ENCODE data around the gene PSG11. TPM values are rescaled to one million over a fixed set of nuclear protein-coding genes. Genes with fewer than 3 reads are reported as not detected.
"Not testable (repeated sequence)": the region's sequence is repeated elsewhere in the genome, so short reads cannot be mapped to it uniquely, and the experiment has no call there.

PSG11 gene
- total RNA-seq, result not detected
- long read RNA-seq, result 0 reads

DNA sequence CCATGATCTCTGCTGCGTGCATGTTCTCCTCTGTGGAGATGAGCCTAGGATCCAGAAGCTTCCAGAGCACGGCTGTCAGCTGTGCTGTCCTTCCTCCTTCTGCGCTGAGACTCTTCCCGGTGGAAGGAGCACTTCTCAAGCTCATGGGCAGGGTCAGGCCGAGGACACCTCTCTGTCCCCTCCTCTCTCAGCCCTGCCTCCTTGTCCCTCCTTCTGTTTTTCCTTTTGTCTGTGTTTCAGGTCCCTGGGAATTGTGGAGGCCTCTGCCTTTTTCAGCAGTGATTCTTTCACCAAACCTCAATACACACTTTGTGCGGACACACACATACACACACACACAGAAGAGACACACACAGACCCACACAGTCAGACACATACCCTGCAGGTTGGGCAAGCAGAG is at the start of gene PSG11:
PSG11 (minus strand) TSS at position 101 of the 400 bp plus-strand sequence; CDS start at position 4, 97 bp downstream.
- H3K9me3 ChIP-seq; H3K27me3 ChIP-seq; H3K4me1 ChIP-seq; H3K27ac ChIP-seq; H3K36me3 ChIP-seq; ATAC-seq; intact Hi-C loops (cut with DNase I); DNase-seq; H3K4me3 ChIP-seq: not testable (repeated sequence)

GRCh38 chr19:43062418-43062817 is 36.1 kb upstream of the PSG11 start:
- H3K27me3 ChIP-seq; DNase-seq; H3K9me3 ChIP-seq; ATAC-seq; H3K4me1 ChIP-seq; H3K4me3 ChIP-seq; intact Hi-C loops (cut with DNase I); H3K36me3 ChIP-seq; H3K27ac ChIP-seq: not testable (repeated sequence)

GRCh38 chr19:43061326-43061725 is 35.1 kb upstream of the PSG11 start:
- ATAC-seq; H3K9me3 ChIP-seq; H3K27ac ChIP-seq; DNase-seq; H3K4me1 ChIP-seq; intact Hi-C loops (cut with DNase I); H3K4me3 ChIP-seq; H3K27me3 ChIP-seq; H3K36me3 ChIP-seq: not testable (repeated sequence)

DNA sequence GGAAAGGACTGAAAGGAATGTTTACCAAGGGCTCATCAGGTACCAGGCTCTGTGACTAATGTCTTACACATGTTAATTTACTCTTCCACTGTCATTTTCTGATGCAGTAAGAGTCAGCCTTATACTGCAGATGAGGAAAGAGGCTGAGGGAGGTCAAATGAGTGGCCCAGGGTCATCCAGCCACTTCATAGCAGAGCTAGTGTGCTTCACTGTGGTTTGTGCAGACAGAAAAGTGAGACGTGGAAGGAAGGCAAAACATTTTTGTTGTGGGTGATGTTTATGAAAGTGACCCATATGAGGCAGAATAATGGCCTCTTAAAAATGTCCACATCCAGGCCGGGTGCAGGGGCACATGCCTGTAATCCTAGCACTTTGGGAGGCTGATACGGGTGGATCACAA is 34.0 kb upstream of the PSG11 start:
- DNase-seq; H3K4me3 ChIP-seq; intact Hi-C loops (cut with DNase I); H3K4me1 ChIP-seq; H3K27me3 ChIP-seq; H3K27ac ChIP-seq; H3K9me3 ChIP-seq; ATAC-seq; H3K36me3 ChIP-seq: not testable (repeated sequence)

DNA sequence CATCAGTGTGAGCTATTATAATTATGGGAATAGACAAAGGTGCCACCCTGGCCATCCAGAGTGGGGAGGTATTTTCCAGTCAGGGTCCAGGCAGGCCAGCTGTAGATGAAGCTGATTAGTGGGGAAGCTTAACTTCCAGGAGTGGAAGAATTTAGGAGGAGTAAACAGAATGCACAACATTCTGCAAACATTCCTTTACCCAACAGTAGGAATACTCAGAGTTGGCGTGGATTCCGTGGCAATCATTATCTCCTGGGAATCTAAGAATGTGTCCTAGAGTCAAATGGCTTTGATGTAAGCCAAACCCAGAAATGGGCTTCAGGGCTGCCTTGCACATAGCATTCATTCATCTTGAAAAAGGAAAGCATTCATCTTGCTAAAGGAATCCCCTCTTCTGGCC is 33.2 kb upstream of the PSG11 start:
- H3K36me3 ChIP-seq; H3K27me3 ChIP-seq; ATAC-seq; H3K4me1 ChIP-seq; H3K27ac ChIP-seq; H3K9me3 ChIP-seq; intact Hi-C loops (cut with DNase I); DNase-seq; H3K4me3 ChIP-seq: not testable (repeated sequence)

DNA sequence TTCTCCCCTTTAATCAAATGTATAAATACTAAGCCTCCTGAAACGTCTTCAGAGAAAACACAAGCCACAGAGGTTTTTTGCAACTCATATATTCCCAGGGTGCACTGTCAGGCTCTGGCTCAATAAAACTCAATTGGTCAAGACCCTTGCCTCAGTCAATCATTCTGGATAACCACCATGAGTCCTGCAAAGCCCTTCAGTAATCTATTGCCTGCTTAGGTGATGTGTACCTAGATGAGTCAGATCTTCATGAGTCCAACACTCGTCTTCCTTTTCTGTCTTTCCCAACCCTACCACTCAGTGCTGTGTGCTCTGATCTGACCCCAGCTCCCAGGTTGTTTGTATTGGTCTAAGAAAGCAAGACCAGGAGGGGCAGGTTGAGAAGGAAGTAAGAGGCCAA is 32.2 kb upstream of the PSG11 start:
- H3K9me3 ChIP-seq; H3K27ac ChIP-seq; intact Hi-C loops (cut with DNase I); H3K4me3 ChIP-seq; ATAC-seq; H3K27me3 ChIP-seq; H3K4me1 ChIP-seq; H3K36me3 ChIP-seq; DNase-seq: not testable (repeated sequence)

GRCh38 chr19:43047966-43048365 is 21.7 kb upstream of the PSG11 start:
- DNase-seq; H3K4me3 ChIP-seq; intact Hi-C loops (cut with DNase I); H3K9me3 ChIP-seq; H3K27me3 ChIP-seq; H3K4me1 ChIP-seq; ATAC-seq; H3K36me3 ChIP-seq; H3K27ac ChIP-seq: not testable (repeated sequence)

DNA sequence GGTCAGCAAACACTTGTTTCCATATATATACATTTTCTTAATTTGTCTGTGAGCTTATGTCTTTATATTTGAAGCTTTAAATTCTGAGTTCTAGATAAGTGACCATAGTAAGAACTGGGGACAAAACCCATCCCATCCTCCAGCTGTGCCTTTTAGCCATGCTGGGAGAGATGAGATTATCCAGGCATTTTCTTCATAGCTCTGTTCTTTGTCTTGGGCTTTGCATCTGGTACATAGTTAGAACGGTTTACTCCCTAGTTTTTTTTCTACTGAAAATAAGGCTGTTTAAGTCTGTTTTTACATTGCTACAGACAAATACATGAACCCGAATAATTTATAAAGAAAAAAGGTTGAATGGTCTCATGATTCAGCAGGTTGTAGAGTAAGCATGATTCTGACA is 20.3 kb upstream of the PSG11 start:
- H3K9me3 ChIP-seq; H3K4me3 ChIP-seq; H3K27me3 ChIP-seq; ATAC-seq; H3K36me3 ChIP-seq; H3K27ac ChIP-seq; H3K4me1 ChIP-seq; intact Hi-C loops (cut with DNase I); DNase-seq: not testable (repeated sequence)

DNA sequence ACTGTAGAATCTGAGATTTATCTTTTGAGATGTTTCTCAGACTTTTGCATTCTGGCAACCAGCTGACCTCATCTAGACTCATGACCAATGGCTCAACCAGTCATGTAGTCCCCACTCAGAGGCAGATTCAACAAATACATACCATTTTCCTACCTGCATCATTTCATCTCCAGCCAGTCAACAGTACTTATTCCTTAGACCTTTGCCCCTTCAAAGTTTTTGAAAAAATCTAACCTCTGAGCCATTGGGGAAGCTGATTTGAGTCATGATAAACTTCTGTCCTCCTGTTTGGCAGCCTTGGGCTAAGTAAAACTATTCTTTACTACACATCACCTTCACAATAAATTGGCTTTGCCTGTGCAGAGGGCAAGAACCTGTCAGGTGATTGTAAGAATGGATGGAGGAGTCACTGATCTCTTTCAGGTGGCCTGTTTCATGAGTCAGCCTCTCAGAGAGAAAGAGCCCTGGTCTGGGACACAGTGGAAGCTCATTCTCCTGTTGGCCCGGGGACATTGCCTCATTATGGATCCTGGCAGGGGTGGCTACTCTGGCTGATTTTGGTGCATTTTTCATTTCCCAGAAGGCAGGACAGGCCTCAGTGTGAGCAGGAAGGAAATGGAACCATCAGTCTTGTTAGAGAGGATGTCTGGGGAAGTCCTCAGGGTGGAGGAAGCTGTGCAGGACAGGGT is 17.4 kb upstream of the PSG11 start:
- ATAC-seq; H3K4me3 ChIP-seq; H3K27ac ChIP-seq; H3K9me3 ChIP-seq; H3K36me3 ChIP-seq; H3K4me1 ChIP-seq; intact Hi-C loops (cut with DNase I); H3K27me3 ChIP-seq; DNase-seq: not testable (repeated sequence)

DNA sequence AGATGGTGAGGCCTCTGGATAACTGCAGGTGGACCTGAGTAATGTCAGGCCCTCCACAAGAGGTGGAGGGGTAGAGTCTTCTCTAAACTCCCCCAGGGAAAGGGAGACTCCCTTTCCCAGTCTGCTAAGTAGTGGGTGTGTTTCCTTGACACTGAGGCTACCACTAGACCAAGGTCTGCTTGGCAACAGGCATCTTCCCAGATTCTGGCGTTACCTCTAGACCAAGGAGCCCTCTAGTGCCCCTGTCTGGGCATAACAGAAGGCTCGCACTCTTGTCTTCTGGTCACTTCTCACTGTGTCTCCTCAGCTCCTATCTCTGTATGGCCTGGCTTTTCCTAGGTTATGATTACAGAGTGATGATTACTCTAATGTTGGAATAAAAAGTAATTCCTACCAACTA is 5.4 kb upstream of the PSG11 start:
- H3K27ac ChIP-seq; DNase-seq; H3K27me3 ChIP-seq; ATAC-seq; H3K4me3 ChIP-seq; H3K9me3 ChIP-seq; H3K4me1 ChIP-seq; H3K36me3 ChIP-seq; intact Hi-C loops (cut with DNase I): not testable (repeated sequence)

DNA sequence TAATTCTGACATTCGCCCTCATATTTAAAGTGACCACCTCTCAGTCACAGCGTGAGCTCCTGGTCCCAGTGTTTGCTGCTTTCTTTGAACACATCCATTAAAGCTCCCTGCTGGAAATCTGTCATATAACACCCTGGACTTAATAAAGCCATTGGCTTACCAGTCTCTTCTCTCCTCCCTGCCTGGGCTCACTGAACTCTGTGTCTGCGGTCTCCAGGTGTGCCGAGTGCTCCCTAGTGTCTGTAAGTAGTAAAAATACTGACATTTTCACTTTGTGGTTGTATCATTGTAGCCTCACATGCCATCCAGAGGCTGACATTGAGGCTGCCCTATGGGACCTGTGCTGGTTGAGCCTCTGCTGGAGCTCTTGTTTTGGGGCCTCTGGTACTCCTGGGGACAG is 2.6 kb upstream of the PSG11 start:
- no peak overlapping the region for H3K27ac ChIP-seq
- no peaks in the 10 kb centered on the region for H3K27me3 ChIP-seq
- H3K9me3 ChIP-seq, result no peaks in the 10 kb centered on the region
- no peaks in the 10 kb centered on the region for H3K36me3 ChIP-seq
- H3K4me3 ChIP-seq, result no peak overlapping the region
- TF ChIP-seq, protein P1, sequence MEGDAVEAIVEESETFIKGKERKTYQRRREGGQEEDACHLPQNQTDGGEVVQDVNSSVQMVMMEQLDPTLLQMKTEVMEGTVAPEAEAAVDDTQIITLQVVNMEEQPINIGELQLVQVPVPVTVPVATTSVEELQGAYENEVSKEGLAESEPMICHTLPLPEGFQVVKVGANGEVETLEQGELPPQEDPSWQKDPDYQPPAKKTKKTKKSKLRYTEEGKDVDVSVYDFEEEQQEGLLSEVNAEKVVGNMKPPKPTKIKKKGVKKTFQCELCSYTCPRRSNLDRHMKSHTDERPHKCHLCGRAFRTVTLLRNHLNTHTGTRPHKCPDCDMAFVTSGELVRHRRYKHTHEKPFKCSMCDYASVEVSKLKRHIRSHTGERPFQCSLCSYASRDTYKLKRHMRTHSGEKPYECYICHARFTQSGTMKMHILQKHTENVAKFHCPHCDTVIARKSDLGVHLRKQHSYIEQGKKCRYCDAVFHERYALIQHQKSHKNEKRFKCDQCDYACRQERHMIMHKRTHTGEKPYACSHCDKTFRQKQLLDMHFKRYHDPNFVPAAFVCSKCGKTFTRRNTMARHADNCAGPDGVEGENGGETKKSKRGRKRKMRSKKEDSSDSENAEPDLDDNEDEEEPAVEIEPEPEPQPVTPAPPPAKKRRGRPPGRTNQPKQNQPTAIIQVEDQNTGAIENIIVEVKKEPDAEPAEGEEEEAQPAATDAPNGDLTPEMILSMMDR (IDR thresholded peaks at IDR 0.05), result no peak
- intact Hi-C loops (cut with DNase I), result no loop called here
- ATAC-seq, result no peak
- H3K4me1 ChIP-seq, result no peaks in the 10 kb centered on the region
- DNase-seq, result no peak

- DNase-seq; ATAC-seq; H3K4me1 ChIP-seq; H3K27ac ChIP-seq; H3K36me3 ChIP-seq; H3K9me3 ChIP-seq; intact Hi-C loops (cut with DNase I); H3K27me3 ChIP-seq; H3K4me3 ChIP-seq: not testable (repeated sequence)
Measured at GRCh38 chr19:43027985-43028384, 1.7 kb upstream of the PSG11 start.

DNA sequence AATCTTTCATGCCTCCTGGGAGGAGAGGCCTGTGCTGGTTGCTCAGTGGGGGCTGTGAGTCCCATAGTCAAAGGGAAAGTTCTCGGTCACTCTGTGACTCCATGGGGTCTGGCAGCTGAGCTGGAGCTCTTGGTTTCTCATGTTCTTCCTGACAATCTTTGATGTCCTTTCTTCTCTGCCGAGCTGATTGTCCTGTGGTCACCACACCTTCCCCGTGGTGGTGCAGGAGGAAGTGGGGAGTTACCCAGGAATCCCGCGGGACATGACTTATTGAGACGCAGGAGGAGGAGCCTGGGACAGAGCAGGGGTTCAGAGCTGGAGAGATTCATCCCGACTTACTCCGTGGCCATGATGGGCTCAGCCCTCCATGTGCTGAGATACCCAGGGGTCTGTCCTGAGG is 792 bp upstream of the PSG11 start:
- H3K27me3 ChIP-seq; H3K4me3 ChIP-seq; ATAC-seq; H3K9me3 ChIP-seq; H3K36me3 ChIP-seq; DNase-seq; H3K27ac ChIP-seq; H3K4me1 ChIP-seq; intact Hi-C loops (cut with DNase I): not testable (repeated sequence)

DNA sequence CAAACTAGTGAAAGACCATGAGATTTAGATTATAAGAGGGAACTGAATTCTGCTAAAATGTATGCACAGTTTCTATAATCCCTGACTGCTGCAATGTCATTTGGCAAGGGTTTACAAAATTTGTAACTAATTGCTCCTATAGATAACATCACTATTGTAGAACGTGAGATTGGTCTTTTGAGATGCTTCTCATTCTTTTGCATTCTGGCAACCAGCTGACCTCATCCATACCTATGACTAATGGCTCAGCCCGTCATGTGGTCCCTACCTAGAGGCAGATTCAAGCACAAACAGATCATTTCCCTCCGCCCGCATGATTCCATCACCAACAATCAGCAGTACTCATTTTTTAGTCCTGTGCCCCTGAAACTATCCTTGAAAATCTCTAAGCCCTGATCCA is 4.2 kb downstream of the PSG11 start:
- intact Hi-C loops (cut with DNase I); H3K4me1 ChIP-seq; H3K9me3 ChIP-seq; ATAC-seq; H3K36me3 ChIP-seq; H3K27ac ChIP-seq; H3K27me3 ChIP-seq; DNase-seq; H3K4me3 ChIP-seq: not testable (repeated sequence)

Measured in upper lobe of right lung (tissue), 1 donor.